Stromal cell of bone marrow (primary cell): ENCODE data around the gene MS4A6E.

ENCODE experiments used
- DNase-seq: peaks from one replicate; pipeline ENCODE4 v3.0.0-alpha.2; 2012; ENCODE audit warnings: low read depth

The MS4A6E gene

GRCh38 chr11:60376601-60377000, 49.5 kb downstream of the MS4A6E start:
- no peak for DNase-seq

- no peak for DNase-seq
Measured at GRCh38 chr11:60377401-60378136, 50.5 kb downstream of the MS4A6E start.

GRCh38 chr11:60378354-60378753, 51.3 kb downstream of the MS4A6E start, which contains the start of gene MS4A7:
MS4A7 (plus strand) TSS chr11:60378532; CDS start chr11:60383142, 4,610 bp downstream.
- DNase-seq: no peak

- no peak for DNase-seq
Measured at GRCh38 chr11:60389279-60389910, 62.3 kb downstream of the MS4A6E start.

GRCh38 chr11:60390419-60390818, 63.4 kb downstream of the MS4A6E start:
- DNase-seq: no peak
